H9 (cell line): Measurements from ENCODE around the gene COP1. TPM values are rescaled to one million over a fixed set of nuclear protein-coding genes. Genes with fewer than 3 reads are reported as not detected.

Experiments used
- DNase-seq: peaks from one replicate; pipeline ENCODE4 v3.0.0-alpha.2; 2017
- H2AFZ ChIP-seq: one replicate; pipeline ENCODE4 v1.6.1; 2013; ENCODE audit warnings: mild to moderate bottlenecking, low read length, control low read depth, moderate library complexity
- H2AK5ac ChIP-seq: 2 replicates; pipeline ENCODE4 v1.6.1; 2013; ENCODE audit warnings: low read length, control low read depth, mixed read lengths; ENCODE audit not compliant: insufficient read length
- H2BK120ac ChIP-seq: one replicate; pipeline ENCODE4 v1.6.1; 2013; ENCODE audit warnings: low read depth, mild to moderate bottlenecking, low read length, control low read depth, inconsistent platforms; ENCODE audit not compliant: poor library complexity, severe bottlenecking
- H2BK12ac ChIP-seq: 2 replicates; pipeline ENCODE4 v1.6.1; 2013; ENCODE audit warnings: low read length, control low read depth, mixed read lengths, low read depth; ENCODE audit not compliant: insufficient read length
- H2BK15ac ChIP-seq: 2 replicates; pipeline ENCODE4 v1.6.1; 2013; ENCODE audit warnings: low read depth, low read length, control low read depth
- H2BK20ac ChIP-seq: one replicate; pipeline ENCODE4 v1.6.1; 2013; ENCODE audit warnings: low read depth, mild to moderate bottlenecking, low read length, control low read depth, inconsistent platforms; ENCODE audit not compliant: poor library complexity, severe bottlenecking
- H2BK5ac ChIP-seq: 2 replicates; pipeline ENCODE4 v1.6.1; 2013; ENCODE audit warnings: low read length, control low read depth, mixed read lengths; ENCODE audit not compliant: insufficient read length
- H3K14ac ChIP-seq: 2 replicates; pipeline ENCODE4 v1.6.1; 2013; ENCODE audit warnings: low read length, control low read depth; ENCODE audit not compliant: insufficient read depth
- H3K18ac ChIP-seq: 2 replicates; pipeline ENCODE4 v1.6.1; 2013; ENCODE audit warnings: low read depth, mild to moderate bottlenecking, mixed read lengths, low read length, control low read depth; ENCODE audit not compliant: insufficient read length
- H3K23ac ChIP-seq: 2 replicates; pipeline ENCODE4 v1.6.1; 2013; ENCODE audit warnings: low read length, control low read depth, mixed read lengths, low read depth; ENCODE audit not compliant: insufficient read length
- H3K23me2 ChIP-seq: 2 replicates; pipeline ENCODE4 v1.6.1; 2013; ENCODE audit warnings: low read depth, mild to moderate bottlenecking, mixed read lengths, low read length, control low read depth; ENCODE audit not compliant: insufficient read length, poor library complexity, severe bottlenecking
- H3K27ac ChIP-seq: 2 replicates; pipeline ENCODE4 v1.5.1; 2013; ENCODE audit warnings: low read length, control low read depth, mixed read lengths, low read depth; ENCODE audit not compliant: insufficient read length
- H3K27me3 ChIP-seq: 2 replicates; pipeline ENCODE4 v1.6.1; 2013; ENCODE audit warnings: low read length, control low read depth, inconsistent platforms; ENCODE audit not compliant: insufficient read depth
- H3K4ac ChIP-seq: 2 replicates; pipeline ENCODE4 v1.6.1; 2013; ENCODE audit warnings: low read depth, mild to moderate bottlenecking, control low read depth, inconsistent platforms, low read length, moderate library complexity
- H3K4me1 ChIP-seq: 2 replicates; pipeline ENCODE4 v1.6.1; 2013; ENCODE audit warnings: low read length, control low read depth, inconsistent platforms; ENCODE audit not compliant: insufficient read depth
- H3K4me2 ChIP-seq: 2 replicates; pipeline ENCODE4 v1.6.1; 2013; ENCODE audit warnings: low read length, control low read depth, mixed read lengths; ENCODE audit not compliant: insufficient read length, insufficient read depth
- H3K56ac ChIP-seq: 2 replicates; pipeline ENCODE4 v1.6.1; 2013; ENCODE audit warnings: low read depth, mild to moderate bottlenecking, mixed read lengths, low read length, control low read depth; ENCODE audit not compliant: insufficient read length
- H3K79me1 ChIP-seq: 2 replicates; pipeline ENCODE4 v1.6.1; 2013; ENCODE audit warnings: low read depth, mild to moderate bottlenecking, moderate library complexity, low read length, control low read depth, inconsistent platforms; ENCODE audit not compliant: insufficient read depth, poor library complexity, severe bottlenecking
- H3K79me2 ChIP-seq: 2 replicates; pipeline ENCODE4 v1.6.1; 2013; ENCODE audit warnings: low read length, control low read depth, inconsistent platforms; ENCODE audit not compliant: insufficient read depth
- H3K9ac ChIP-seq: 2 replicates; pipeline ENCODE4 v1.6.1; 2013; ENCODE audit warnings: low read length, control low read depth, mixed read lengths; ENCODE audit not compliant: insufficient read length; ENCODE audit errors: extremely low read depth
- H3K9me3 ChIP-seq: one replicate; pipeline ENCODE4 v1.6.1; 2013; ENCODE audit warnings: low read depth, low read length, inconsistent platforms; ENCODE audit not compliant: control insufficient read depth
- H3T11ph ChIP-seq: one replicate; pipeline ENCODE4 v1.6.1; 2013; ENCODE audit warnings: mild to moderate bottlenecking, low read length, control low read depth, inconsistent platforms
- H4K20me1 ChIP-seq: one replicate; pipeline ENCODE4 v1.6.1; 2013; ENCODE audit not compliant: control insufficient read depth, insufficient read length, insufficient read depth
- H4K5ac ChIP-seq: 2 replicates; pipeline ENCODE4 v1.6.1; 2013; ENCODE audit warnings: low read depth, mild to moderate bottlenecking, mixed read lengths, low read length, control low read depth; ENCODE audit not compliant: insufficient read length
- H4K8ac ChIP-seq: replicated peaks from 2 replicates; pipeline ENCODE4 v1.6.1; 2013; ENCODE audit warnings: low read length, control low read depth, mixed read lengths, low read depth; ENCODE audit not compliant: insufficient read length
- H4K91ac ChIP-seq: 2 replicates; pipeline ENCODE4 v1.6.1; 2013; ENCODE audit warnings: low read depth, mild to moderate bottlenecking, moderate library complexity, mixed read lengths, low read length, control low read depth; ENCODE audit not compliant: insufficient read length
- H3K27ac Mint-ChIP-seq, 3 experiments: 2 replicates in 2 of 3; 3 replicates in 1 of 3; pipeline ENCODE4 v1.8.0; 2020 to 2021; ENCODE audit warnings: mixed read lengths in 3 of 3, mild to moderate bottlenecking in 1 of 3, moderate library complexity in 1 of 3
- H3K27me3 Mint-ChIP-seq: 2 replicates; pipeline ENCODE4 v1.8.0; 2021; ENCODE audit warnings: low read depth, mild to moderate bottlenecking, moderate library complexity, mixed read lengths
- H3K36me3 Mint-ChIP-seq, 3 experiments: 2 replicates in 2 of 3; 3 replicates in 1 of 3; pipeline ENCODE4 v1.8.0; 2020 to 2021; ENCODE audit warnings: low read depth in 3 of 3, mixed read lengths in 3 of 3; ENCODE audit not compliant: insufficient read depth in 1 of 3
- H3K4me1 Mint-ChIP-seq, 2 experiments: 2 replicates each; pipeline ENCODE4 v1.8.0; 2020; ENCODE audit warnings: mixed read lengths in 2 of 2
- H3K4me3 Mint-ChIP-seq, 2 experiments: 2 replicates in 1 of 2; 3 replicates in 1 of 2; pipeline ENCODE4 v1.8.0; 2020 to 2021; ENCODE audit warnings: mild to moderate bottlenecking in 2 of 2, mixed read lengths in 2 of 2, moderate library complexity in 1 of 2
- H3K9me3 Mint-ChIP-seq, 2 experiments: 2 replicates in 1 of 2; 3 replicates in 1 of 2; pipeline ENCODE4 v1.8.0; 2020; ENCODE audit warnings: mild to moderate bottlenecking in 2 of 2, mixed read lengths in 2 of 2, moderate library complexity in 1 of 2
- WGBS: extraction: QIAGEN DNeasy Blood & Tissue Kit; methylation state at CpG from one replicate; pipeline ENCODE4 v1.1.7; 2013; ENCODE audit warnings: missing lambda C conversion rate, low lambda C conversion rate, mixed read lengths; ENCODE audit not compliant: insufficient read length; ENCODE audit errors: extremely low coverage; 5-methylcytosine and 5-hydroxymethylcytosine counted together
- total RNA-seq: library from RNA; stranded (reverse); gene quantifications from 2 replicates; pipeline ENCODE4 v1.2.1, GENCODE V29; 2021
- TF ChIP-seq, protein P1 (sequence below): fragments of 200-600 bp; sonication (generic); conservative IDR thresholded peaks from 3 replicates; pipeline ENCODE4 v1.8.0; 2021; ENCODE audit warnings: antibody characterized with exemption, mild to moderate bottlenecking

COP1 gene
- total RNA-seq, 1 experiment from 2014 or later: 41.3 TPM

DNA sequence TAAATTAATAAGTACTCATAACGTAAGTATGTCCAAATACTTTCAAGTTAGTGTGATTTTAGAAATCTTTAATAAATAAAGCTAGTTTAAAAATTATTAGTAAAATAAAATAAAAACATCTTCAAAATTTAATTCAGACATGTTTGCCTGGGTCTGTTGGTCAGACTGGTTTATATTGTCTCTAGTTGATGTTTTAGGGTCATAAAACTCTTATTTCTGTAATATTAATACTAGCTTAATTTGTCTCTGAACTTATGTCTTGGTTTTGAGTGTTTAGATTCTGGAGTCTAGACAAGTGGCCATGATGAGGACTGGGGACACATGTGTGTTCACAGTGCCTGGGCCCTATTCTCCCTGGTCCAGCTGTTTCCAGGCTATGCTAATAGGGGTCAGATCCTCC, 279.1 kb downstream of the COP1 start:
- no peaks in the 10 kb centered on the region for H3K79me2 ChIP-seq
- no peak overlapping the region for H3K56ac ChIP-seq
- no peak overlapping the region for H3K4ac ChIP-seq
- no peak overlapping the region for H2BK5ac ChIP-seq
- Mint-ChIP-seq H3K4me3 (no peak overlapping the region), H3K36me3 (peaks cover 4 to 14% (median 12%) of the 10 kb centered on the region in 3 experiments; a peak in 5 of 7 replicates), H3K27me3 (peaks cover 45% of the 10 kb centered on the region), H3K4me1 (peaks cover 11 to 16% of the 10 kb centered on the region in 2 experiments), H3K27ac (no peak overlapping the region), H3K9me3 (peaks cover 5 to 7% of the 10 kb centered on the region in 2 experiments; a peak in 4 of 5 replicates)
- H3K27ac ChIP-seq: no peak overlapping the region
- H2BK20ac ChIP-seq: no peak overlapping the region
- H3K23ac ChIP-seq: no peak overlapping the region
- TF ChIP-seq, protein P1, sequence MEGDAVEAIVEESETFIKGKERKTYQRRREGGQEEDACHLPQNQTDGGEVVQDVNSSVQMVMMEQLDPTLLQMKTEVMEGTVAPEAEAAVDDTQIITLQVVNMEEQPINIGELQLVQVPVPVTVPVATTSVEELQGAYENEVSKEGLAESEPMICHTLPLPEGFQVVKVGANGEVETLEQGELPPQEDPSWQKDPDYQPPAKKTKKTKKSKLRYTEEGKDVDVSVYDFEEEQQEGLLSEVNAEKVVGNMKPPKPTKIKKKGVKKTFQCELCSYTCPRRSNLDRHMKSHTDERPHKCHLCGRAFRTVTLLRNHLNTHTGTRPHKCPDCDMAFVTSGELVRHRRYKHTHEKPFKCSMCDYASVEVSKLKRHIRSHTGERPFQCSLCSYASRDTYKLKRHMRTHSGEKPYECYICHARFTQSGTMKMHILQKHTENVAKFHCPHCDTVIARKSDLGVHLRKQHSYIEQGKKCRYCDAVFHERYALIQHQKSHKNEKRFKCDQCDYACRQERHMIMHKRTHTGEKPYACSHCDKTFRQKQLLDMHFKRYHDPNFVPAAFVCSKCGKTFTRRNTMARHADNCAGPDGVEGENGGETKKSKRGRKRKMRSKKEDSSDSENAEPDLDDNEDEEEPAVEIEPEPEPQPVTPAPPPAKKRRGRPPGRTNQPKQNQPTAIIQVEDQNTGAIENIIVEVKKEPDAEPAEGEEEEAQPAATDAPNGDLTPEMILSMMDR: no peak
- H3K9me3 ChIP-seq: peaks cover 4% of the 10 kb centered on the region
- no peak overlapping the region for H3K9ac ChIP-seq
- no peak overlapping the region for H4K8ac ChIP-seq
- no peak overlapping the region for H3K14ac ChIP-seq
- no peak for DNase-seq
- H3T11ph ChIP-seq: no peak overlapping the region
- H3K18ac ChIP-seq: no peak overlapping the region
- no peak overlapping the region for H3K4me2 ChIP-seq
- H3K27me3 ChIP-seq: no peaks in the 10 kb centered on the region; the same call in 1 of the 2 replicates
- no peaks in the 10 kb centered on the region for H3K23me2 ChIP-seq
- H2AFZ ChIP-seq: no peak overlapping the region
- no peak overlapping the region for H2BK120ac ChIP-seq
- no peak overlapping the region for H2AK5ac ChIP-seq
- no peak overlapping the region for H2BK15ac ChIP-seq
- H3K4me1 ChIP-seq: no peaks in the 10 kb centered on the region; the same call in 1 of the 2 replicates
- H4K91ac ChIP-seq: no peak overlapping the region
- no peaks in the 10 kb centered on the region for H3K79me1 ChIP-seq
- no peak overlapping the region for H4K5ac ChIP-seq
- no peak overlapping the region for H2BK12ac ChIP-seq
- WGBS: no CpG with 5 or more reads among the region's 1 CpG
- no peaks in the 10 kb centered on the region for H4K20me1 ChIP-seq
